GM12878 (cell line): ENCODE results near the gene ETV6. TPM values are rescaled to one million over a fixed set of nuclear protein-coding genes. Genes with fewer than 3 reads are reported as not detected.

Experiments
- ATAC-seq: fragments of 200-7000 bp; cut with Tn5 transposase; 3 replicates; pipeline ENCODE4 v1.9.1; 2020; ENCODE audit warnings: mild to moderate bottlenecking, moderate library complexity
- BruUV-seq: library from RNA; stranded (reverse); fragments of 400-500 nt; replicated peaks from 2 replicates; lab custom pipeline; 2021; lab: Mats Ljungman, UMichigan
- CTCF ChIA-PET: fragments of 300-600 bp; sonication (Branson Sonifier 250); formaldehyde crosslinking; extraction: SDS; loops from one replicate; lab custom pipeline; 2021; ENCODE audit warnings: inconsistent platforms; lab: Yijun Ruan, JAX
- POLR2A ChIA-PET: fragments of 350-600 bp; formaldehyde crosslinking; extraction: SDS; loops from one replicate; lab custom pipeline; 2021; ENCODE audit warnings: inconsistent platforms; lab: Charles Lee
- RAD21 ChIA-PET: fragments of 300-600 bp; sonication (Branson Sonifier 250); formaldehyde crosslinking; loops from one replicate; lab custom pipeline; 2023; ENCODE audit warnings: antibody characterized with exemption; ENCODE audit not compliant: unreplicated experiment; lab: Charles Lee
- SMC1A ChIA-PET: fragments of 300-600 bp; sonication (Branson Sonifier 250); formaldehyde crosslinking; loops from one replicate; lab custom pipeline; 2023; ENCODE audit not compliant: unreplicated experiment, uncharacterized antibody; lab: Charles Lee
- DNase-seq: peaks from one replicate; pipeline ENCODE4 v3.0.0-alpha.2; 2011; ENCODE audit warnings: low read depth, low spot score
- FAIRE-seq: peaks from 3 replicates; lab custom pipeline; 2011; peaks lifted over from hg19 to GRCh38; lab: Jason Lieb, UNC
- H2AFZ ChIP-seq: 2 replicates; pipeline ENCODE4 v1.6.0; 2011; ENCODE audit warnings: low read depth, low read length, control low read depth; ENCODE audit not compliant: control insufficient read depth
- H3K27ac ChIP-seq: 2 replicates; pipeline ENCODE4 v1.5.1; 2011; ENCODE audit warnings: control low read depth; ENCODE audit not compliant: control insufficient read depth, insufficient read depth
- H3K27me3 ChIP-seq, 2 experiments: replicated peaks in 1 of 2; 2 replicates each; pipeline versions ENCODE4 v1.6.0 to v1.6.1; 2011; ENCODE audit warnings: low read length in 1 of 2; ENCODE audit not compliant: control insufficient read depth in 2 of 2, insufficient read depth in 2 of 2
- H3K36me3 ChIP-seq, 2 experiments: 2 replicates each; pipeline ENCODE4 v1.5.1; 2011; ENCODE audit warnings: low read length in 1 of 2; ENCODE audit not compliant: control insufficient read depth in 2 of 2, insufficient read depth in 2 of 2
- H3K4me1 ChIP-seq: 2 replicates; pipeline ENCODE4 v1.6.1; 2011; ENCODE audit warnings: mild to moderate bottlenecking, low read length, moderate library complexity, mixed read lengths; ENCODE audit not compliant: control insufficient read depth, insufficient read depth
- H3K4me2 ChIP-seq: 2 replicates; pipeline ENCODE4 v1.6.0; 2011; ENCODE audit warnings: control low read depth; ENCODE audit not compliant: control insufficient read depth, insufficient read depth
- H3K4me3 ChIP-seq: fragments of 200-600 bp; sonication (generic); 2 replicates; pipeline ENCODE4 v1.5.1; 2016
- H3K79me2 ChIP-seq: 2 replicates; pipeline ENCODE4 v1.6.0; 2011; ENCODE audit warnings: low read length; ENCODE audit not compliant: control insufficient read depth, insufficient read depth
- H3K9ac ChIP-seq: 2 replicates; pipeline ENCODE4 v1.8.0; 2011; ENCODE audit warnings: low read length, control low read depth, mixed read lengths; ENCODE audit not compliant: control insufficient read depth, insufficient read depth
- H3K9me3 ChIP-seq: replicated peaks from 3 replicates; pipeline ENCODE4 v1.5.1; 2011; ENCODE audit warnings: mild to moderate bottlenecking, low read length; ENCODE audit not compliant: control insufficient read depth, insufficient read depth
- H4K20me1 ChIP-seq: 2 replicates; pipeline ENCODE4 v1.6.0; 2011; ENCODE audit not compliant: control insufficient read depth, insufficient read depth
- CBFB ChIP-seq: IDR thresholded peaks from 2 replicates; pipeline ENCODE4 v1.6.1; 2016; ENCODE audit warnings: antibody characterized with exemption, low read depth
- GATAD2B ChIP-seq: fragments of 450-650 bp; conservative IDR thresholded peaks from 2 replicates; pipeline ENCODE4 v1.6.1; 2017; ENCODE audit warnings: low read depth, mild to moderate bottlenecking, moderate library complexity
- LARP7 ChIP-seq: fragments of 450-650 bp; IDR thresholded peaks from 2 replicates; pipeline ENCODE4 v1.6.1; 2017; ENCODE audit warnings: mild to moderate bottlenecking
- NFYA ChIP-seq: IDR thresholded peaks from 2 replicates; pipeline ENCODE4 v1.6.1; 2011; ENCODE audit warnings: low read depth, mild to moderate bottlenecking, low read length, improper control_type of control experiment, borderline replicate concordance
- POLR2AphosphoS2 ChIP-seq: IDR thresholded peaks from 2 replicates; pipeline ENCODE4 v1.6.1; 2011; ENCODE audit warnings: low read depth, mild to moderate bottlenecking, low read length, improper control_type of control experiment, moderate library complexity
- SMARCA5 ChIP-seq: fragments of 450-650 bp; IDR thresholded peaks from 2 replicates; pipeline ENCODE4 v1.6.1; 2017; ENCODE audit warnings: mild to moderate bottlenecking
- SRF ChIP-seq, 2 experiments: IDR thresholded peaks; 2 replicates each; pipeline ENCODE4 v1.6.1; 2011; ENCODE audit warnings: low read depth in 2 of 2, low read length in 2 of 2, mild to moderate bottlenecking in 1 of 2, moderate library complexity in 1 of 2
- SUZ12 ChIP-seq: fragments of 200-600 bp; sonication (generic); IDR thresholded peaks from one replicate; pipeline ENCODE4 v1.6.1; 2018; ENCODE audit warnings: antibody characterized with exemption, mild to moderate bottlenecking; ENCODE audit not compliant: unreplicated experiment
- WGBS: methylation state at CpG from one replicate; pipeline ENCODE4 v1.1.6; 2016; ENCODE audit warnings: low lambda C conversion rate; ENCODE audit not compliant: insufficient replicate concordance, insufficient coverage; ENCODE audit errors: missing lambda C conversion rate; 5-methylcytosine and 5-hydroxymethylcytosine counted together
- in situ Hi-C: fragments of 300-500 bp; cut with MboI; formaldehyde crosslinking; loops from 9 replicates; pipeline ENCODE4 v1.14.3; 2018; ENCODE audit warnings: mixed read lengths
- intact Hi-C: fragments of 100-400 bp; cut with micrococcal nuclease; formaldehyde crosslinking; loops from one replicate; pipeline ENCODE4 v1.14.2; 2022; ENCODE audit not compliant: unreplicated experiment
- polyA plus RNA-seq, 11 experiments: library from polyadenylated mRNA; depleted of rRNA in 4 of 11; unstranded in 6 of 11; stranded (reverse) in 5 of 11; fragments of >200 nt; fragmentation: Nextera tagmentation in 4 of 11; fragmentation: Illumina TruSeq in 1 of 11; extraction: Ambion mirVana in 4 of 11; extraction: Trizol in 1 of 11; gene quantifications; 1 replicate in 1 of 11; 2 replicates in 10 of 11; pipeline versions ENCODE4 v1.2.1 to v1.2.3, GENCODE V29; 2011 to 2016; ENCODE audit warnings: inconsistent platforms in 2 of 11, missing spikeins in 2 of 11, low read depth in 1 of 11
- total RNA-seq, 4 experiments: library from RNA; depleted of rRNA in 3 of 4; stranded (reverse); fragments of >200 nt in 3 of 4; fragmentation: Illumina TruSeq in 1 of 4; extraction: Trizol in 1 of 4; gene quantifications; 2 replicates each; pipeline versions ENCODE4 v1.2.1 to v1.2.3, GENCODE V29; 2013 to 2021
- TF ChIP-seq, protein P1 (sequence below): IDR thresholded peaks from 2 replicates; pipeline ENCODE4 v1.6.1; 2011; ENCODE audit warnings: low read depth, mild to moderate bottlenecking, low read length, moderate library complexity, borderline replicate concordance; ENCODE audit errors: extremely low read depth
- TF ChIP-seq, protein P2 (sequence below): fragments of 150-350 bp; IDR thresholded peaks from 2 replicates; pipeline ENCODE4 v1.6.1; 2016; ENCODE audit warnings: low read depth, low read length
- TF ChIP-seq, protein P3 (sequence below): fragments of 450-650 bp; formaldehyde crosslinking; IDR thresholded peaks from 2 replicates; pipeline ENCODE4 v1.5.0; 2022; ENCODE audit warnings: mild to moderate bottlenecking, missing genetic modification characterization
- TF ChIP-seq, protein P4 (sequence below): fragments of 450-650 bp; IDR thresholded peaks from 2 replicates; pipeline ENCODE4 v1.6.1; 2017; ENCODE audit warnings: borderline replicate concordance

Gene ETV6
- total and polyA plus RNA-seq, 10 of the 15 experiments (the other 5 are each of a cell fraction or from before 2014, with no cell fraction given): 6.6 to 74.8 (median 24.6) TPM

DNA sequence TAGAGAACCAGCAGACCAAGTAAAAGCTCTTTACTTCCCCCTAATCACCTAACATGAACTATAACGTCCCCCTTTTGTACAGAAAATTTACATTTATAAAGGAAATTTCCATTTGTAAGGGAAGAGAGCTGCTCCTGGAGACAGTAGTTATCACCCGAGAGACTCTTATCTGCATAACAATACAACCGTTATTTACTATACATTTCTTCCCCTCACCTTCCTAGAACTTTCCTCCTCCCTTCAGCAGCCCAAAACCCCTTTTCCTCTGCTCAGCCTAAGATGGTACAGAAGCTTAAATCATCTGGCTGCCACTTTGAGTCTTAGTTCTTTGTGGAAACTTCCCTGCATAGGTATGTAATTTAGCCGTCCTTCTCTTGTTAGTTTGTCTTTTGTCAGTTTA, 40.4 kb upstream of the ETV6 start (continued):
- TF ChIP-seq SMARCA5: no peak

DNA sequence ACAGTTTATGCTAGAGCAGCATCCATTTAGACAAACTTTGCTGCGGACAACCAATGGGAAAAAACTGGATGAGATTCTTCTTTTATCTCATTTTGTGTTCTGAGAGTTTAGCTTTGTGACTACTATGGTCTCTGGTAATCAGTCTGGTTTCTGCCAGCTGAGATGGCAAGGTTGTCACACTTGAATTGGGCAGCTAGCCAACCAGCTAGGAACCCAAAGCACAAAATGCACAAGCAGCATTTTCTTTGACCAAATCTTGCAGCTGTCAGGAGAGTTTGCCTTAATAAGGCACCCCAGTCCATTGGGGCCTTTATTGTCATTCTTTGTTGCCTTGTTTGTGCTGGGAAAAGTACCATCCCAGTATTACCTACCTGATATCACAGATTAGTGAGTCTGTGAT, 34.0 kb upstream of the ETV6 start:
- no peak overlapping the region for H2AFZ ChIP-seq
- FAIRE-seq (no peak), ATAC-seq (no peak), DNase-seq (no peak)
- BruUV-seq: no TSS peak
- no peak overlapping the region for H3K27ac ChIP-seq
- intact Hi-C loops (no loop called here), in situ Hi-C loops (no loop called here)
- no peaks in the 10 kb centered on the region for H3K9me3 ChIP-seq
- H3K4me3 ChIP-seq: no peak overlapping the region
- ChIA-PET RAD21 (no interaction called here), POLR2A (interaction anchor here (1.0 kb wide), 1 partner anchor 35 kb away, joined by 8 read pairs; no protein-coding TSS in a partner anchor), CTCF (interaction anchor here (1.4 kb wide), 2 partner anchors 32 to 100 kb away, joined by 3 to 4 read pairs; no protein-coding TSS in a partner anchor), SMC1A (interaction anchor here (1.0 to 1.3 kb wide), 3 partner anchors 8 to 34 kb away, joined by 3 to 5 read pairs (median 4); partner anchors contain the start of gene ETV6)
- H3K27me3 ChIP-seq: no peaks in the 10 kb centered on the region
- no peak overlapping the region for H3K9ac ChIP-seq
- H3K4me1 ChIP-seq: no peaks in the 10 kb centered on the region
- no peaks in the 10 kb centered on the region for H3K79me2 ChIP-seq
- H3K4me2 ChIP-seq: no peak overlapping the region
- no peaks in the 10 kb centered on the region for H4K20me1 ChIP-seq
- H3K36me3 ChIP-seq: no peaks in the 10 kb centered on the region
- 50% methylated on average over 1 of the region's 1 CpG for WGBS
- TF ChIP-seq CBFB (no peak), GATAD2B (no peak), SUZ12 (no peak), NFYA (no peak), SRF (IDR thresholded peaks at IDR 0.05; ENCODE audit: low read depth in 2 of 2, low read length in 2 of 2) (no peak), POLR2AphosphoS2 (no peak), LARP7 (no peak)
- TF ChIP-seq, protein P1, sequence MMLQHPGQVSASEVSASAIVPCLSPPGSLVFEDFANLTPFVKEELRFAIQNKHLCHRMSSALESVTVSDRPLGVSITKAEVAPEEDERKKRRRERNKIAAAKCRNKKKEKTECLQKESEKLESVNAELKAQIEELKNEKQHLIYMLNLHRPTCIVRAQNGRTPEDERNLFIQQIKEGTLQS: no peak
- TF ChIP-seq, protein P2, sequence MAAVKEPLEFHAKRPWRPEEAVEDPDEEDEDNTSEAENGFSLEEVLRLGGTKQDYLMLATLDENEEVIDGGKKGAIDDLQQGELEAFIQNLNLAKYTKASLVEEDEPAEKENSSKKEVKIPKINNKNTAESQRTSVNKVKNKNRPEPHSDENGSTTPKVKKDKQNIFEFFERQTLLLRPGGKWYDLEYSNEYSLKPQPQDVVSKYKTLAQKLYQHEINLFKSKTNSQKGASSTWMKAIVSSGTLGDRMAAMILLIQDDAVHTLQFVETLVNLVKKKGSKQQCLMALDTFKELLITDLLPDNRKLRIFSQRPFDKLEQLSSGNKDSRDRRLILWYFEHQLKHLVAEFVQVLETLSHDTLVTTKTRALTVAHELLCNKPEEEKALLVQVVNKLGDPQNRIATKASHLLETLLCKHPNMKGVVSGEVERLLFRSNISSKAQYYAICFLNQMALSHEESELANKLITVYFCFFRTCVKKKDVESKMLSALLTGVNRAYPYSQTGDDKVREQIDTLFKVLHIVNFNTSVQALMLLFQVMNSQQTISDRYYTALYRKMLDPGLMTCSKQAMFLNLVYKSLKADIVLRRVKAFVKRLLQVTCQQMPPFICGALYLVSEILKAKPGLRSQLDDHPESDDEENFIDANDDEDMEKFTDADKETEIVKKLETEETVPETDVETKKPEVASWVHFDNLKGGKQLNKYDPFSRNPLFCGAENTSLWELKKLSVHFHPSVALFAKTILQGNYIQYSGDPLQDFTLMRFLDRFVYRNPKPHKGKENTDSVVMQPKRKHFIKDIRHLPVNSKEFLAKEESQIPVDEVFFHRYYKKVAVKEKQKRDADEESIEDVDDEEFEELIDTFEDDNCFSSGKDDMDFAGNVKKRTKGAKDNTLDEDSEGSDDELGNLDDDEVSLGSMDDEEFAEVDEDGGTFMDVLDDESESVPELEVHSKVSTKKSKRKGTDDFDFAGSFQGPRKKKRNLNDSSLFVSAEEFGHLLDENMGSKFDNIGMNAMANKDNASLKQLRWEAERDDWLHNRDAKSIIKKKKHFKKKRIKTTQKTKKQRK: no peak
- TF ChIP-seq, protein P3, sequence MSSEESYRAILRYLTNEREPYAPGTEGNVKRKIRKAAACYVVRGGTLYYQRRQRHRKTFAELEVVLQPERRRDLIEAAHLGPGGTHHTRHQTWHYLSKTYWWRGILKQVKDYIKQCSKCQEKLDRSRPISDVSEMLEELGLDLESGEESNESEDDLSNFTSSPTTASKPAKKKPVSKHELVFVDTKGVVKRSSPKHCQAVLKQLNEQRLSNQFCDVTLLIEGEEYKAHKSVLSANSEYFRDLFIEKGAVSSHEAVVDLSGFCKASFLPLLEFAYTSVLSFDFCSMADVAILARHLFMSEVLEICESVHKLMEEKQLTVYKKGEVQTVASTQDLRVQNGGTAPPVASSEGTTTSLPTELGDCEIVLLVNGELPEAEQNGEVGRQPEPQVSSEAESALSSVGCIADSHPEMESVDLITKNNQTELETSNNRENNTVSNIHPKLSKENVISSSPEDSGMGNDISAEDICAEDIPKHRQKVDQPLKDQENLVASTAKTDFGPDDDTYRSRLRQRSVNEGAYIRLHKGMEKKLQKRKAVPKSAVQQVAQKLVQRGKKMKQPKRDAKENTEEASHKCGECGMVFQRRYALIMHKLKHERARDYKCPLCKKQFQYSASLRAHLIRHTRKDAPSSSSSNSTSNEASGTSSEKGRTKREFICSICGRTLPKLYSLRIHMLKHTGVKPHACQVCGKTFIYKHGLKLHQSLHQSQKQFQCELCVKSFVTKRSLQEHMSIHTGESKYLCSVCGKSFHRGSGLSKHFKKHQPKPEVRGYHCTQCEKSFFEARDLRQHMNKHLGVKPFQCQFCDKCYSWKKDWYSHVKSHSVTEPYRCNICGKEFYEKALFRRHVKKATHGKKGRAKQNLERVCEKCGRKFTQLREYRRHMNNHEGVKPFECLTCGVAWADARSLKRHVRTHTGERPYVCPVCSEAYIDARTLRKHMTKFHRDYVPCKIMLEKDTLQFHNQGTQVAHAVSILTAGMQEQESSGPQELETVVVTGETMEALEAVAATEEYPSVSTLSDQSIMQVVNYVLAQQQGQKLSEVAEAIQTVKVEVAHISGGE: no peak
- TF ChIP-seq, protein P4, sequence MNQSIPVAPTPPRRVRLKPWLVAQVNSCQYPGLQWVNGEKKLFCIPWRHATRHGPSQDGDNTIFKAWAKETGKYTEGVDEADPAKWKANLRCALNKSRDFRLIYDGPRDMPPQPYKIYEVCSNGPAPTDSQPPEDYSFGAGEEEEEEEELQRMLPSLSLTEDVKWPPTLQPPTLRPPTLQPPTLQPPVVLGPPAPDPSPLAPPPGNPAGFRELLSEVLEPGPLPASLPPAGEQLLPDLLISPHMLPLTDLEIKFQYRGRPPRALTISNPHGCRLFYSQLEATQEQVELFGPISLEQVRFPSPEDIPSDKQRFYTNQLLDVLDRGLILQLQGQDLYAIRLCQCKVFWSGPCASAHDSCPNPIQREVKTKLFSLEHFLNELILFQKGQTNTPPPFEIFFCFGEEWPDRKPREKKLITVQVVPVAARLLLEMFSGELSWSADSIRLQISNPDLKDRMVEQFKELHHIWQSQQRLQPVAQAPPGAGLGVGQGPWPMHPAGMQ: no peak
